ENCODE data around the gene SMIM7. TPM values are rescaled to one million over a fixed set of nuclear protein-coding genes. Genes with fewer than 3 reads are reported as not detected.
A peak's percentile ranks its signal among the peaks of the same experiment; 100 is the strongest.

Gene SMIM7
- total RNA-seq (63.0 and 67.2 TPM in 2 replicates), polyA plus RNA-seq (88.2 and 104 TPM in 2 replicates)

- peak; percentile 99 to 100 for DNase-seq (ENCODE audit: low read depth in 1 of 2, low spot score in 1 of 2)
- Histone ChIP-seq H3K27ac (peak within 1 kb of the TSS; percentile 78), H3K4me3 (peak within 1 kb of the TSS; percentile 81), H3K27me3 (no peaks in the 10 kb centered on the region), H3K9me3 (ENCODE audit: low read depth) (no peaks in the 10 kb centered on the region), H3K36me3 (peaks cover 15% of the 10 kb centered on the region), H3K4me1 (ENCODE audit: low read depth) (peaks cover 4% of the 10 kb centered on the region)
- peak; percentile 13 for TF ChIP-seq CTCF (IDR thresholded peaks at IDR 0.05; ENCODE audit: low read depth, low read length)
Observed at GRCh38 chr19:16659832-16660708, at the start of gene SMIM7. Gene SMIM7, minus strand, starts transcription at chr19:16660144. Its CDS starts 34 bp downstream, at chr19:16660110.

GRCh38 chr19:16703677-16704076 lies 43.7 kb upstream of the SMIM7 start:
- Histone ChIP-seq H3K9me3 (ENCODE audit: low read depth) (no peaks in the 10 kb centered on the region), H3K27me3 (no peaks in the 10 kb centered on the region)

GRCh38 chr19:16702123-16702522 lies 42.2 kb upstream of the SMIM7 start:
- peak; percentile 1 to 49 for DNase-seq (ENCODE audit: low read depth in 1 of 2, low spot score in 1 of 2)
- Histone ChIP-seq H3K36me3 (no peaks in the 10 kb centered on the region), H3K27me3 (no peaks in the 10 kb centered on the region), H3K9me3 (ENCODE audit: low read depth) (no peaks in the 10 kb centered on the region), H3K4me1 (ENCODE audit: low read depth) (no peaks in the 10 kb centered on the region), H3K4me3 (no peak overlapping the region), H3K27ac (peak overlapping the region; percentile 35)
- TF ChIP-seq CTCF (IDR thresholded peaks at IDR 0.05; ENCODE audit: low read depth, low read length) = no peak

More at GRCh38 chr19:16703677-16704076, 43.7 kb upstream of the SMIM7 start:
- Histone ChIP-seq H3K27ac (no peak overlapping the region), H3K4me3 (no peak overlapping the region), H3K4me1 (ENCODE audit: low read depth) (no peaks in the 10 kb centered on the region), H3K36me3 (no peaks in the 10 kb centered on the region)
- no peak for TF ChIP-seq CTCF (IDR thresholded peaks at IDR 0.05; ENCODE audit: low read depth, low read length)
- DNase-seq (ENCODE audit: low read depth in 1 of 2, low spot score in 1 of 2) = no peak

GRCh38 chr19:16698914-16699313 lies 39.0 kb upstream of the SMIM7 start:
- Histone ChIP-seq H3K4me3 (no peak overlapping the region), H3K27ac (no peak overlapping the region), H3K9me3 (ENCODE audit: low read depth) (no peaks in the 10 kb centered on the region), H3K36me3 (no peaks in the 10 kb centered on the region), H3K4me1 (ENCODE audit: low read depth) (no peaks in the 10 kb centered on the region), H3K27me3 (no peaks in the 10 kb centered on the region)
- TF ChIP-seq CTCF (IDR thresholded peaks at IDR 0.05; ENCODE audit: low read depth, low read length) = no peak
- DNase-seq (ENCODE audit: low read depth in 1 of 2, low spot score in 1 of 2) = peak in 1 of 2 donors; percentile 8

GRCh38 chr19:16688084-16688483 lies 28.1 kb upstream of the SMIM7 start:
- no peaks in the 10 kb centered on the region for H3K9me3 ChIP-seq (ENCODE audit: low read depth)
- no peak overlapping the region for H3K4me3 ChIP-seq
- H3K36me3 ChIP-seq = no peaks in the 10 kb centered on the region
- no peaks in the 10 kb centered on the region for H3K4me1 ChIP-seq (ENCODE audit: low read depth)
- DNase-seq (ENCODE audit: low read depth in 1 of 2, low spot score in 1 of 2) = no peak
- H3K27me3 ChIP-seq = no peaks in the 10 kb centered on the region
- no peak for TF ChIP-seq CTCF (IDR thresholded peaks at IDR 0.05; ENCODE audit: low read depth, low read length)
- H3K27ac ChIP-seq = no peak overlapping the region
